Right ventricle myocardium superior (tissue), 1 donor: ENCODE data around the gene HMGCS1. TPM values are rescaled to one million over a fixed set of nuclear protein-coding genes. Genes with fewer than 3 reads are reported as not detected.

Experiments
- ATAC-seq: fragments of 200-7000 bp; cut with Tn5 transposase; one replicate; pipeline ENCODE4 v1.9.1; 2020; ENCODE audit warnings: mild to moderate bottlenecking; ENCODE audit not compliant: poor library complexity
- DNase-seq: peaks from one replicate; pipeline ENCODE4 v3.0.0-alpha.2; 2020
- intact Hi-C: fragments of 100-400 bp; cut with DNase I; formaldehyde crosslinking; loops from one replicate; pipeline ENCODE4 v1.11.2; 2022
- total RNA-seq: library from RNA; stranded (reverse); fragmentation: NEBNext Ultra II Directional; extraction: Animal tissue kit (Norgen Biotek cat#: 25700); gene quantifications from one replicate; pipeline ENCODE4 v1.2.1, GENCODE V29; 2021
- donor health status: DM: no; HTN: yes; CAD: no; lungs with severe emphysema.

HMGCS1 gene
- total RNA-seq, 1 donor from 2014 or later, result 21.6 TPM

DNA sequence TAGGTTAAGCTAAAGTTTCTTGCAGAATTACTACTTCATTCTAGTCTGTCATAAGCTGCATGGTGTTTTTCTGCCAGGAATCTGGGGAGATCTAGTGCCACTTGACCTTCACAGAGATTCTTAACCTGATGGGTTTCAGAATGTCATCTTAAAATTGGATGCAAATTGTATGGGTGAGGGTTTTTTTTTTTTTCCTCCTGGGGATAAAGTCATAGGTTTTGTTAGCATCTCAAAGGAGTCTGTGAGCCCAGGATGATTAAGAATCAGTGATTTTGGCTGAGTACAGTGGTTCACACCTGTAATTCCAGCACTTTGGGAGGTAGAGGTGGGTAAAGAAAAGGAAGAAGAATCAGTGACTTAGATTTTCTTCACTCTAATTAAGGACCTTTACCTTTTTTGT lies 69.9 kb downstream of the HMGCS1 start:
- intact Hi-C loops, result no loop called here
- no peak for ATAC-seq
- no peak for DNase-seq

DNA sequence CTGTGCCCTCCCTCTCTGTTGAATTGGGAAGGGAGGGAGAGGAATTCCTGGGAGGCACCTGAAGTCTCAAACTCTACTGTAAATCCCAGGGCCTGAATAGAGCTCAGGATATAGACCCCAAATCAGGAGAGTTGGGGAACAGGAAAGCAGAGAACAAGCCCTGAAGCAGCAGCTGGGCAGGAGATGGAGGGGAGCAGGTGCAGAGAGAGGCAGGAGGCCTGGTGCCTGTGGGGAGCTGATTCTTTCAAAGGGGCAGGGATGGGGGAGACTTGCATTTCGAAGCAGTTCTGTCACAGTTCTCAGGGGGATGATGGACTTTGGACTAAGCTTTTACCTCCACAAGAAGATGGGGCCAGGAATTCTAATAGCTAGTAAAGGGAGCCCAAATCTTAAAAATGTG lies 71.0 kb downstream of the HMGCS1 start:
- intact Hi-C loops, result no loop called here
- DNase-seq (no peak), ATAC-seq (no peak)

Other genes with a start within 250 kb of the HMGCS1 start
- gene ZNF131, start 192.5 kb downstream of the HMGCS1 start, total RNA-seq, result 11.3 TPM
- gene NIM1K, start 121.2 kb downstream of the HMGCS1 start, total RNA-seq, result 0.22 TPM
- 0.81 TPM for gene CCL28, start 99.0 kb upstream of the HMGCS1 start, total RNA-seq
- 6.2 TPM for gene TMEM267, start 170.5 kb upstream of the HMGCS1 start, total RNA-seq
- 0.40 TPM for gene C5orf34, start 201.7 kb upstream of the HMGCS1 start, total RNA-seq
- gene PAIP1, start 243.7 kb upstream of the HMGCS1 start, total RNA-seq, result 120 TPM